ENCODE results near the gene UBE2D3. TPM values are rescaled to one million over a fixed set of nuclear protein-coding genes. Genes with fewer than 3 reads are reported as not detected.

UBE2D3 gene
- total RNA-seq, 1 experiment from 2014 or later = 235 TPM

GRCh38 chr4:102758241-102759160 is 68.8 kb downstream of the UBE2D3 start:
- CTCF ChIA-PET = no interaction called here
- Mint-ChIP-seq H3K4me1 (ENCODE audit: low read depth, unreplicated experiment) (peaks cover 25% of the 10 kb centered on the region), H3K9me3 (ENCODE audit: low read depth, unreplicated experiment) (no peaks in the 10 kb centered on the region), H3K27me3 (ENCODE audit: unreplicated experiment) (no peaks in the 10 kb centered on the region), H3K27ac (ENCODE audit: unreplicated experiment) (peak overlapping the region; percentile 39), H3K36me3 (ENCODE audit: insufficient read depth, unreplicated experiment) (peaks cover 20% of the 10 kb centered on the region), H3K4me3 (ENCODE audit: low read depth, unreplicated experiment) (no peak overlapping the region)
- DNase-seq = no peak
- TF ChIP-seq, protein P1, sequence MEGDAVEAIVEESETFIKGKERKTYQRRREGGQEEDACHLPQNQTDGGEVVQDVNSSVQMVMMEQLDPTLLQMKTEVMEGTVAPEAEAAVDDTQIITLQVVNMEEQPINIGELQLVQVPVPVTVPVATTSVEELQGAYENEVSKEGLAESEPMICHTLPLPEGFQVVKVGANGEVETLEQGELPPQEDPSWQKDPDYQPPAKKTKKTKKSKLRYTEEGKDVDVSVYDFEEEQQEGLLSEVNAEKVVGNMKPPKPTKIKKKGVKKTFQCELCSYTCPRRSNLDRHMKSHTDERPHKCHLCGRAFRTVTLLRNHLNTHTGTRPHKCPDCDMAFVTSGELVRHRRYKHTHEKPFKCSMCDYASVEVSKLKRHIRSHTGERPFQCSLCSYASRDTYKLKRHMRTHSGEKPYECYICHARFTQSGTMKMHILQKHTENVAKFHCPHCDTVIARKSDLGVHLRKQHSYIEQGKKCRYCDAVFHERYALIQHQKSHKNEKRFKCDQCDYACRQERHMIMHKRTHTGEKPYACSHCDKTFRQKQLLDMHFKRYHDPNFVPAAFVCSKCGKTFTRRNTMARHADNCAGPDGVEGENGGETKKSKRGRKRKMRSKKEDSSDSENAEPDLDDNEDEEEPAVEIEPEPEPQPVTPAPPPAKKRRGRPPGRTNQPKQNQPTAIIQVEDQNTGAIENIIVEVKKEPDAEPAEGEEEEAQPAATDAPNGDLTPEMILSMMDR (IDR thresholded peaks at IDR 0.05; ENCODE audit: unreplicated experiment) = no peak
- intact Hi-C loops (cut with micrococcal nuclease; ENCODE audit: unreplicated experiment) = no loop called here
- BruUV-seq (replicated peaks) = no TSS peak

- intact Hi-C loops (cut with micrococcal nuclease; ENCODE audit: unreplicated experiment) = no loop called here
- TF ChIP-seq, protein P1 (IDR thresholded peaks at IDR 0.05; ENCODE audit: unreplicated experiment) = no peak
- no TSS peak for BruUV-seq (replicated peaks)
- Mint-ChIP-seq H3K4me3 (ENCODE audit: low read depth, unreplicated experiment) (no peak overlapping the region), H3K27me3 (ENCODE audit: unreplicated experiment) (no peaks in the 10 kb centered on the region), H3K27ac (ENCODE audit: unreplicated experiment) (peak overlapping the region; percentile 8), H3K4me1 (ENCODE audit: low read depth, unreplicated experiment) (peaks cover 25% of the 10 kb centered on the region), H3K36me3 (ENCODE audit: insufficient read depth, unreplicated experiment) (peaks cover 20% of the 10 kb centered on the region), H3K9me3 (ENCODE audit: low read depth, unreplicated experiment) (no peaks in the 10 kb centered on the region)
- CTCF ChIA-PET = no interaction called here
- DNase-seq = peak; percentile 7
Measured at GRCh38 chr4:102757681-102758080, 69.7 kb downstream of the UBE2D3 start.

GRCh38 chr4:102754044-102754443 is 73.3 kb downstream of the UBE2D3 start:
- no peak overlapping the region for H3K4me3 Mint-ChIP-seq (ENCODE audit: low read depth, unreplicated experiment)

GRCh38 chr4:102751941-102752340 is 75.4 kb downstream of the UBE2D3 start:
- CTCF ChIA-PET = no interaction called here
- H3K4me3 Mint-ChIP-seq (ENCODE audit: low read depth, unreplicated experiment) = no peak overlapping the region
- no peak for DNase-seq
- intact Hi-C loops (cut with micrococcal nuclease; ENCODE audit: unreplicated experiment) = no loop called here
- BruUV-seq (replicated peaks) = no TSS peak
- no peaks in the 10 kb centered on the region for H3K4me1 Mint-ChIP-seq (ENCODE audit: low read depth, unreplicated experiment)
- H3K27me3 Mint-ChIP-seq (ENCODE audit: unreplicated experiment) = no peaks in the 10 kb centered on the region
- TF ChIP-seq, protein P1 (IDR thresholded peaks at IDR 0.05; ENCODE audit: unreplicated experiment) = no peak
- H3K36me3 Mint-ChIP-seq (ENCODE audit: insufficient read depth, unreplicated experiment) = no peaks in the 10 kb centered on the region
- H3K27ac Mint-ChIP-seq (ENCODE audit: unreplicated experiment) = no peak overlapping the region
- H3K9me3 Mint-ChIP-seq (ENCODE audit: low read depth, unreplicated experiment) = no peaks in the 10 kb centered on the region

More at GRCh38 chr4:102754044-102754443, 73.3 kb downstream of the UBE2D3 start:
- H3K9me3 Mint-ChIP-seq (ENCODE audit: low read depth, unreplicated experiment) = no peaks in the 10 kb centered on the region
- intact Hi-C loops (cut with micrococcal nuclease; ENCODE audit: unreplicated experiment) = no loop called here
- CTCF ChIA-PET = no interaction called here
- H3K27ac Mint-ChIP-seq (ENCODE audit: unreplicated experiment) = no peak overlapping the region
- TF ChIP-seq, protein P1 (IDR thresholded peaks at IDR 0.05; ENCODE audit: unreplicated experiment) = no peak
- no TSS peak for BruUV-seq (replicated peaks)
- H3K27me3 Mint-ChIP-seq (ENCODE audit: unreplicated experiment) = no peaks in the 10 kb centered on the region
- H3K36me3 Mint-ChIP-seq (ENCODE audit: insufficient read depth, unreplicated experiment) = no peaks in the 10 kb centered on the region
- H3K4me1 Mint-ChIP-seq (ENCODE audit: low read depth, unreplicated experiment) = peaks cover 14% of the 10 kb centered on the region
- no peak for DNase-seq

Other genes starting within 250 kb of the UBE2D3 start
- 11.7 and 13.6 TPM in 2 replicates for gene MANBA, start 66.6 kb downstream of the UBE2D3 start, total RNA-seq (2022)
- gene CISD2, start 41.4 kb upstream of the UBE2D3 start, total RNA-seq (2022) = 34.9 and 36.9 TPM in 2 replicates
- gene SLC9B1, start 192.2 kb upstream of the UBE2D3 start, total RNA-seq (2022) = not detected in 2 replicates
- 2.7 and 5.0 TPM in 2 replicates for gene SLC9B2, start 249.2 kb upstream of the UBE2D3 start, total RNA-seq (2022)